Germinal center (tissue), 1 donor: Measurements from ENCODE around the gene ZNF724.
"Not testable (repeated sequence)": the region's sequence is repeated elsewhere in the genome, so short reads cannot be mapped to it uniquely, and the experiment has no call there.

Experiments
- DNase-seq: peaks from one replicate; pipeline ENCODE4 v3.0.0; 2012; ENCODE audit warnings: mixed read lengths, low spot score

The ZNF724 gene

DNA sequence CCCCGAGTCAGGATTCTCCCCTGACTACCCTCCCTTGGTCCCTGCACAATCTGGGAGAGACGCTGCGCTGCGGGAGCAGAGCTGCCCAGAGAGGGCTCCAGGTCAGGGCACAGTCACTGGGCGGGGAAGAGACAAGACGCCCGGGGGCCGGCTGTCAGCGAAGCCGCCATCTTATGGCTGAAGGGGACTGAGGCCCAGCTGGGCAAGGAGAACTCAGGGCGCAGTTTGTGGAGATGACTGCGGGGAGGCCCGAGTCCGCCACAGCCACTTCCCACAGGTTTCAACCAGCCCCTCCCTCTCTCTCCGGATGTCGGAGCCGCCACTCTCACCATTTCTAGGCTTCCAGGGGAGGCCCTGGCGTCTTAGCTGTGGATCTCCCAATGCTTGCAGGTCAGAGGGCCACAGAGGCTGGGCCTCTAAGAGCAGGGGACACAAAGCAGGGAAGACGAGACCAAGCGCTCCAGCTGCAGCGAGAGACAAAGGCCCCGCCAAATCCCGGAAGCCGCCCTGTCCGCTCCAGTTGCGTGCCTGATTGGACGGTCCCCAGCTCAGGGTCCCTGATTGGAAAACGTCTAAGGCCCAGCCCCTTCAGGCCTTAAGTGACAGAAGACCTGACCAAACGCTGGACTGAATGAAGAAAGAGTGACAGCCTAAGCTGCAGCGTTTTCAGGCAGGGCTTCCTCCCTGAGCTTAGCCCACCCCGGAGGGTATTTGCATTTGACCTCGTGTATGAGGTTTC lies at the start of gene ZNF724:
Gene ZNF724 (minus strand): TSS at position 484 of the 739 bp plus-strand sequence. CDS start 152 bp downstream, at position 332.
- DNase-seq = peak; percentile 97

DNA sequence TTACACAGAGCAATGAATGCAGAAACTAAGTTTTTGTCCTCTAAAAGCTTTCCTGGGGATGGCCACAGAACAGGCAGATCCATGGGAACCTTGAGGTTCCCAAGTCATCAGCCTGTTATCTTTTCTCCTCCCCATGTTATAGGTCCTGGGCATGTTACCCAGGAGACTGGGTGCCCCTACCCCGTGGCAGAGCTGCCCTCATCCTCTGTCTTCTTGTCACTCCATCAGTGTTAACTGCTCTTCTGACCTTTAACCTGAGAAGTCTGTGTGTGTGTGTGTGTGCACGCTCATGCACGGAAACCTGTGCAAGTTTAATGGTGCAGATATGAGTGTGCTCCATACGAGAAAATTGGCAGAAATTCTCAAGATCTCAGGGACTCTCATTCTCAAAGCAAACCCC lies 43.9 kb upstream of the ZNF724 start:
- DNase-seq = no peak

DNA sequence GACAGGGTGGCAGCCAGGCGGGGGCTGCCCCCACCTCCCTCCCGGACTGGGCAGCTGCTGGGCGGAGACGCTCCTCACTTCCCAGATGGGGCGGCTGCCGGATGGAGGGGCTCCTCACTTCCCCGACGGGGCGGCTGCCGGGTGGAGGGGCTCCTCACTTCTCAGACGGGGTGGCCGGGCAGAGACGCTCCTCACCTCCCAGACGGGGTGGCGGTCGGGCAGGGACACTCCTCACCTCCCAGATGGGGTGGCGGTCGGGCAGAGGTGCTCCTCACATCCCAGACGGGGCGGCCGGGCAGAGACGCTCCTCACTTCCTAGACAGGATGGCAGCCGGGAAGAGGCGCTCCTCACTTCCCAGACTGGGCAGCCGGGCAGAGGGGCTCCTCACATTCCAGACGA lies 39.8 kb upstream of the ZNF724 start:
- not testable (repeated sequence) for DNase-seq

DNA sequence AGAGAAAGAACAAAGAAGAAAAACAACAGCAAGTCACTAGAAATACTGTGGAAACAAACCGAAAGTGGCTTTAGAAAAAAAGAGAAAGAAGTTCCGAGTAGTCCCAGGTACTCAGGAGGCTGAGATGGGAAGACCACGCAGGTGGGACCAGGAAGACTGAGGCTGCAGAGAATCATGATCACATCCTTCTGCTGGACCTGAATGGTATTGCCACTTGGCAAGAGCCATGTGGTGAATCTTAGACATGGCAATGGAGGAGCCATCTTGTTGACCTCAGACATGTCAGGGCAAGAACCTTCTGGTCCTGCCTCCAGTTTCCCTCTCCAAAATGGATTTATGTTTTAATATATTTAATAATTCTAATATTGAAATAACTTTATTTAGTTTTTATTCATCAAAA lies 37.4 kb upstream of the ZNF724 start:
- no peak for DNase-seq

DNA sequence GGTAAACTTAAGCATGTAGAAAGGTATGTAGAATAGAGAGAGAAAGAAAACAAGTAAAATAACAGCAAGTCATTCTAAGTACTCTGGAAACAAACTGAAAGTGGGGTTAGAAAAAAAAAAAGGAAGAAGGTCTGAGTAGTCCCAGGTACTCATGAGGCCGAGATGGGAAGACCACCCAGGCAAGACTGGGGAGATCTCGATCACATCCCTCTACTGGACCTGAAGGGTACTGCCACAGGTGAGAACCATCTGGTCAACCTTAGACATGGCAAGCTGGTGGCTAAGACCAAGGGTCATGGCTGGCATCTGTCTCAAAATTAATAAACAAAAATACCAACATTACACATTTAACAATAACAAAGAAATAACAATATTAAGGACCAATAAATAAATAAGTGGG lies 36.3 kb upstream of the ZNF724 start:
- DNase-seq = no peak

DNA sequence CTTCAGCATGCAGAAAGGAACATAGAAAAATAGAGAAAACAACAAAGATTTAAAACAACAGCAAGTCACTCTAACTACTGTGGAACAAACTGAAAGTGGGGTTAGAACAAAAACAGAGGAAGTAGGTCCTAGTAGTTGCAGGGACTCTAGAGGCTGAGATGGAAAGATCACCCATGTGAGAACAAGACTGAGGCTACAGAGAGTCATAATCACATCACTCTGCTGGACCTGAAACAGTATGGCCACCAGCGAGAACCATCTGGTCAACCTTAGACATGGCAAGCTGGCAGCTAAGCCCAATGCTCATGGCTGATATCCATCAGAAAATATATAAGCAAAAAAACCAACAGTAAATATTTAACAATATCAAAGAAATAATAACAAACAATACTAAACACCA lies 35.8 kb upstream of the ZNF724 start:
- no peak for DNase-seq

DNA sequence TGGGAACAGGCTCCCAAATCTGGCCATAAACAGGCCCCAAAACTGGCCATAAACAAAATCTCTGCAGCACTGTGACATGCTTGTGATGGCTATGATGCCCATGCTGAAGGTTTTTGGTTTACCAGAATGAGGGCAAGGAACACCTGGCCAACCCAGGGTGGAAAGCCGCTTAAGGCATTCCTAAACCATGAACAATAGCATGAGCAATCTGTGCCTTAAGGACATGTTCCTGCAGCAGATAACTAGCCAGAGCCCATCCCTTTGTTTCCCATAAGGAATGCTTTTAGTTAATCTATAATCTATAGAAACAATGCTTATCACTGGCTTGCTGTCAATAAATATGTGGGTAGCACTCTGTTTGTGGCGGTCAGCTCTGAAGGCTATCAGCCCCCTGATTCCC lies 35.1 kb upstream of the ZNF724 start:
- not testable (repeated sequence) for DNase-seq

DNA sequence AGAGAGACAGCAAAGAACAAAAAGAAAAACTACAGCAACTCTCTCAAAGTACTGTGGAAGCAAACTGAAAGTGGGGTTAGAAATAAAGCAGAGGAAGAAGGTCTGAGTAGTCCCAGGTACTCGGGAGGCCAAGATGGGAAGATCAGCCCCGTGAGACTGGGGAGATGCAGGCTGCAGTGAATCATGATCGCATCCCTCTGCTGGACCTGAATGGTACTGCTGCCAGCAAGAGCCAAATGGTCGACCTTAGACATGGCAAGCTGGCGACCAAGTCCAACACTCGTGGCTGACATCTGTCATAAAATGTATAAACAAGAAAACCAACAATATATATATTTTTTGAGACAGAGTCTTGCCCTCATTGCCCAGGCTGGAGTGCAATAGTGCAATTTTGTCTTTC lies 33.7 kb upstream of the ZNF724 start:
- peak; percentile 50 for DNase-seq

DNA sequence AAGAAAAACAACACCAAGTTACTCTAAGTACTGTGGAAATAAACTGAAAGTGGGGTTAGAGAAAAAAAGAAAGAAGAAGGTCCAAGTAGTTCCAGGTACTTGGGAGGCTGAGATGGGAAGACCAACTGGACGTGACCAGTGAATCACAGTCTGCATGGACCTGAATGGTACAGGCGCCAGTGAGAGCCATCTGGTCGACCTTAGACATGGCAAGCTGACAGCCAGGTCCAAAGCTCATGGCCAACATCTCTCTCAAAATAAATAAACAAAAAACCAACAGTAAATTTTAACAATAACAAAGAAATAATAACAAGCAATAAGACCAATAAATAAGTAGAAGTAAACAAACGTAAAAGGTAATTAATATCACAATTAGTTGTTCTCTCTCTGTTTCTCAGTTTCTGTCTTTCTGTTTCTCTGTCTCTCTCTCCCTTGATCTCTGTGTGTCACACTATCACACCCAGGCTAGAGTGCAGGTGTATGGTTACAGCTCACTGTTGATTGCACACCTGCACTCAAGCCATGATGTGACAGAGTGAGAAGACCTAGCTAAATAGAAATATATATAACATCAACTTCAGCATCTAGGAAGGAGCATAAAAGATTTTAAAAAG lies 31.6 kb upstream of the ZNF724 start:
- DNase-seq = no peak

DNA sequence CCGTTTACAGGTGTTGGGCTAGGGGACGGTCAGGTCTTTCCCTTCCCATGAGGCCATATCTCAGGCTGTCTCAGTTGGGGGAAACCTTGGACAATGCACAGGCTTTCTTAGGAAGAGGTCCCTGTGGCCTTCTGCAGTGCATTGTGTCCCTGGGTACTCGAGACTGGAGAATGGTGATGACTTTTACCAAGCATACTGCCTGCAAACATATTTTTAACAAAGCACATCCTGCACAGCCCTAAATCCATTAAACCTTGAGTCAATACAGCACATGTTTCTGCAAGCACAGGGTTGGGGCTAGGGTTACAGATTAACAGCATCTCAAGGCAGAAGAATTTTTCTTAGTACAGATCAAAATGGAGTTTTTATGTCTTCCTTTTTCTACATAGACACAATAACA lies 27.9 kb upstream of the ZNF724 start:
- DNase-seq = not testable (repeated sequence)

DNA sequence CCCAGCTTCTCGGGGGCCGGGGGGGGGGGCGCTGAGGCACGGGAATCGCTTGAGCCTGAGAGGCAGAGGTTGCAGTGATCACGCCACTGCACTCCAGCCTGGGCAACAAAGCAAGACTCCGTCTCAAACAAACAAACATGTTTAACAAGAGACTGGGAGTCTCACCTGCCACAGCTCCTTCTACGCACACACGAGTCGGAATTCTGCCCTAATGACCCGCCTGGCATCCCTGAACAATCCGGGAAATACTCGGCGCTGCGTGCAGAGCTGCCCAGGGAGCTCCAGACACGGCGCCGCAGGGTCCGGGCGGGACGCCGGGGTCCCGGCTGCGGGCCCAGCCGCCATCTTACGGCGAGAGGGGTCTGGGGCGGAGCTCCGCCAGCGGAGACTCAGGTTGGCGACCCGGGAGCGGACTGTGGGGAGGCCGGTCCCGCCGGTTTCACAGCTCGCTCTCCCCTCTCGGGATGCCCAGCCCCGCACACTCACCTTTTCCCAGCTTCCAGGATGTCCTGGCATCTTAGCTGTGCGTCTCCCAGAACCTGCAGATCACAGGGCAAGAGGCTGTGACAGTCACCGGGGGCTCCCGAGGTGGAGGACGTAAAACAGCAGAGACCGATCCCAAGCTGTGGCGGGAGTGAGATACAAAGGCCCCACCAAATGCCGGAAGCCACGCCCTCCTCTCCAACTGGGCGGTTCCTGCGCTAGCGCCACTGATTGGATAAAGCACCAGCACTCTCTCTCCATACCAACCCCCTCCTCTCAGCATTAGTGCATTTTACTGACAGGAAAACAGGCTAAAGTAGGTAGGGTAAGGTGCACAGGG lies 23.6 kb upstream of the ZNF724 start:
- peak; percentile 95 for DNase-seq

DNA sequence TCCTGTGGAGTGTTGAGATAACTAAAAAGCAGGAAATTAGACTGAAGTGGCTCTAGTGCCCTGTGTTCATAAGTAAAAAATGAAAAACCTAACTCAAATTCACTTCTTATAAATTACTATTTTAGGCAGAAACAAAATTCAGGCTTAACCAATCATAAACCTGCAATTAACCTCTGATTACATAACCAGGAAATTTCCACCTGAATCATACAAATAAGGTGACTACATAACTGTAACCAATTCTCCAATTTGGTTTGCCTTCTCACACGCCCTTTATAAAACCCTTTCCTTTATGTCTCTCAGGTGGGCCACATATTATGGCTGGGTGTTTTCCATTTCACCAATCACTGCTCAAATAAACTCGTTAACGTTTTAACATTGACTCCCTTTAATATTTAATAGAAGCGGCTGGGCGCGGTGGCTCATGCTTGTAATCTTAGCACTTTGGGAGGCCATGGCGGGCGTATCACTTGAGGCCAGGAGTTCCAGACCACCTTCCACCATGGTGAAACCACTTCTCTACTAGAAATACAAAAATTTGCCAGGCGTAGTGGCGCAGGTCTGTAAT lies 22.9 kb upstream of the ZNF724 start:
- DNase-seq = no peak

DNA sequence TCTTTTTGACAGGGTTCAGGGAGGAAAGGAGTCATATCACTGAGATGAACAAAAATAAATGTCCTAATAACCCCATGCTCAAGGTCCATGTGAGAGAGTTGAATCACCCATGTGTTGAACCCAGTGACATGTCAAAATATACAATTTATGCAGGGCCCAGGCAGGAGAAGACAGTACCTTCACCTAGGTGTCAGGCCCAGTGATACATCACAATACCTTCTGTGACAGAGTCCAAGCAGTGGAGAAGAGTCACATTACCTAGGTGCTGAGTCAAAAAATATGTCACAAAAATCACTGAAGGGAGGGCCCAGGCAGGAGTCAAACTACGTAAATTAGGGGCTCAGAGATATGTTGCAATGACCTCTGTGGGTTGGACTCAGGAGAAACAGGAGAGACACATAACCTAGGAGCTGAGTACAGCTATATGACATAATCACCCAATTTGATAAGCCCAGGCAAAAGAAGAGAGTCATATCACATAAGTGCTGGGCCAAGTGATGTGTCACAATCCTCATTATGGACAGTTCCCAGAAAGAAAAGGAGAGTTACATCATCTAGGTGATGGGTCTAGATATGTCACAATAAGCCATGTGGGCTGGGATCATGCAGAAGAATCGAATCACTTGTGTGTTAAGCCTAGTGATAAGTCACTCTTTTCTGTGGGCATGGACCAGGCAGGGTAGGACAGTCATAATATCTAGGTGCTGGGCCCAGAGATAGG lies 13.8 kb upstream of the ZNF724 start:
- no peak for DNase-seq

DNA sequence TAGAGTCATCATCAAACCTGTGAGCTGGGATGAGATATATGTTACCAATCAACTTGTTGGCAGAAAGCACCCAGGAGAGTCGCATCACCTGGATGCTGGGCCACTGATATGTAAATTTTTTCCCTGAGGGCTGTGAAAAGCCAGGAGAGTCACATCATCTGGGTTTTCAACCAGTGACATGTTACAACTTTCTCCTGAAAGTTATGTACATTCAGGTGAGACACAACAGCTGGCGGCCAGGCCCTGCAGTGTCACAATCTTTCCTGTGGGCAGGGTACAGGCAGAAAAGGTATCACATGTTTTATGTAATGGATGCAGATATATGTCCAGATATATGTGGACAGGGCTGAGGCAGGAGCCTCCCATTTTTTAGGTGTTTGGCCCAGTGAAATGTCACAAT lies 13.2 kb upstream of the ZNF724 start:
- no peak for DNase-seq

DNA sequence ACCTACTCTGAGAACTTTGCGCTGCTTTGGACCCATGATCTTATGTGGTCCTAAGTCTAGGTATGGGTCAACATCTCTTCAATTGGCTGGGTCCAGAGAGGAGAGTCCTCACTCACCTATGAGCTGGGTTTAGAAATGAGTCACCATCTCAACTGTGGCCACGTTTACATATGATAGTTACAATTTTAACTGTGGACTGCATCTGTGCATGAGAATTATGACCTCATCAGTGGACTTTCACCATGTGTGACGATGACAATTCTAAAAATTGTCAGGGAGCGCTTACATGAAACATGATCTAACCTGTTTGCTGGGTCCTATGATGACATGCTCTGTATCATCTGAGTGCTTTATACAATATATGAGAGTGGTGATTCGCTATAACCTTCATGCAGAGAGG lies 12.7 kb upstream of the ZNF724 start:
- no peak for DNase-seq

DNA sequence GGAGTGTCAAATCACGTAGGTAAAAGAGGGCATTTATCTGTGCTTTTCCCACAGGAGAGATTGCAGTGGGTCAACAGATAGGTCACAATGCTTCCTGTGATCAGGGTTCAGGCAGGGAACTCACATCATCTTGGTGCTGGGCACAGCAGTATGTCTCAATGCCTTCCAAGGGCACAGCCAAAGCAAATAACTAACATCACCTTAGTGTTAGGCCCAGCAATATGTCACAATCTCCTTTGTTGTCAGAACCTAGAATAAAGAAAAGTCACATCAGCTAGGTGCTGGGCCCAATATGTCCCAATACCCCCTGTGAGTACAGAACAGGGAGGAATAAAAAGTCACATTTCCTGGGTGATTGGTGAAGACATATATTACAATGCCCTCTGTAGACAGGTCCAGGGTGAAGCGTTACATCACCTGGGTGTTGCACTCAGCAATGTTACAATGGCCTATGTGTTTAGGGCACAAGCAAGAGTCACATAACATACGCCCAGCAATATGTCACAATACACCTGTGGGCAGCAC lies 11.4 kb upstream of the ZNF724 start:
- no peak for DNase-seq

DNA sequence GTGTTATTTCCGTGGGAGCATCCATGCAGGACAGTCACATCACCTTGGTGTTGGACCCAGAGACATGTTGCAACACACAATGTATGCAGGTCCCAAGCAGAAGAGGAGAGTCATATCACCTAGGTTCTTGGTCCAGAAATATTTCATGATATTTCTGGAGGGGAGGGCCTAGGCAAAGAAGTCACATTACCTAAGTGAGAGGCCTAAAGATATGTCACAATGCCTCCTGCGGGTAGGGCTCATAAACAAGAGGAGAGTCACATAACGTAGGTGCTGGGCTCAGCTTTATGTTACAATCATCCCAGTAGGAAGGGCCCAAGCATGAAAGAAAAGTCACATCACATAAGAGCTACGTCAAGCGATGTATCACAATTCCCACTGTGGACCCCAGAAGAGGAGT lies 10.8 kb upstream of the ZNF724 start:
- no peak for DNase-seq

DNA sequence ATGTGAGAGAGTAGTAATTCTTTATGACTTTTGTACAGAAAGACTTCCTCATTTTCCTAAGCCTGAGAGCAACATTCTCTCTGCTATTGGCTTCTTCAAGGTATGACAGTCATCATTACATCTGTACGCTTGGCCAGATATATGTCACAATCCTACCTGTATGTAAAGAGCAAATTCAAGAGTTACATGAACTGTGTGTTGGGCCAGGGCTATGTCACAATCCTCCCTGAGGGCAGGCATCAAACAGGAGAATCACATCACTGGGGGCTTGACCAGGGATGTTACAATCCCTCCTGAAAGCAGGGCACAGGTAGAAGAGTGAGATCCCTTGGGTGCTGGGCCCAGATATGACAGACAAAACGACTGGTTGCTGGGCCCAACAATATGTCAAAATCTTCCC lies 9.8 kb upstream of the ZNF724 start:
- DNase-seq = no peak

DNA sequence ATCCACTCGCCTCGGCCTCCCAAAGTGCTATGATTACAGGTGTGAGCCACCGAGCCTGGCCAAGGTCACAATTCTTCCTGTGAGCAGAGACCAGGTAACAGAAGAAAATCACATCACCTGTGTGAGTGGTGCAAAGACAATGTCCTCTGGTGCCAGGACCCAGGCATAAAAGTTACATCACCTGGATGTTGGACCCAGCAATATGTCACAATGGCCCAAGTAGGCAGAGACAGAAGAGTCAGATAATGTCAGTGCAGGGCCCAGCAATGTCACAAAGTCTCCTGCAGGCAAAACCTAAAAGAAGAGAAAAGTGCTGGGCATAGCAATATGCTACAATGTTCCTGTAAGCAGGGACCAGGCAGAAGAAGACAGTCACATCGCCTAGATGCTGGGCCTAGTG lies 5.5 kb upstream of the ZNF724 start:
- DNase-seq = no peak

DNA sequence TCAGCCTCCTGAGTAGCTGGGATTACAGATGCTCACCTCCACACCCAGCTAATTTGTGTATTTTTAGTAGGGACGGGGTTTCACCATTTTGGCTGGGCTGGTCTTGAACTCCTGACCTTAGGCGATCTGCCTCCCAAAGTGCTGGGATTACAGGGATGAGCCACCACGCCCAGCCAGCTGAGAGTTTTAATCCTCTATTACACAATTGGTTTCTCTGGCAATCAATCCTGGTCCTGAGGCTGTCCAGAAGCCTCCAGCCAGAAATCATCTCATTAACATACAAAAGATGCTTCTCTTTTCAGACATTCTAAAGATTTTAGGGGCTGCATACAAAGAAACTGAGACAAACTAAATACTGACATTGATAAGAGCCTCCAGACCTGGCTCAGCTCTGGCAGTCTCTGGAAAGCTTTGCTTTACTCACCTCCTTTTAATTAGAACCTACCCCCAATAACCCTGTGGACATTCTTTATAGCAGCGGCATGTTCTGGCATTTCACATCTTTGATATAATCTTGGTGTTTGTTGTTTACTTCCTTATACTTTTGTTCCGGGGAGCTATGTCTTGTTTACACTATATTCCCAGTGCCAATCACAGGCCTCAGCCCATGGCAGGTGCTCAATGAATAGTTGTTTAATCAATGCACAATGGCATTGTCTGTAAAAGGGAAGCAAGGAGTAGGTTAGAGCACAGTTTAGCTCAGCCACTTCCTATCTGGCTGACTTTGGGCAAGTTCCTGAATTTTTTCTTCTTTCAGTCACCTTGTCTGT lies 4.1 kb upstream of the ZNF724 start:
- no peak for DNase-seq

DNA sequence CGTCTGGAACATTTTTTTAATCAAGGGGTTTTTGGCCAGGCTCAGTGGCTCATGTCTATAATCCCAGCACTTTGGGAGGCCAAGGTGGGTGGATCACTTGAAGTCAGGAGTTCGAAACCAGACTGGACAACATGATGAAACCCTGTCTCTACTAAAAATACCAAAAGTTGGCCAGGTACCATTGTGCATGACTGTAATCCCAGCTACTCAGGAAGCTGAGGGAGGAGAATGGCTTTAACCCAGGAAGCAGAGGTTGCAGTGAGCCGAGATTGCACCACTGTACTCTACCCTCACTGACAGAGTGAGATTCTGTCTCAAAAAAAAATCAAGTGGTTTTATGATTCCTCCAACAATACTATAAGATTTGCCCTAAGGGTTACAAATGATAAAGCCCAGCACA lies 3.1 kb upstream of the ZNF724 start:
- not testable (repeated sequence) for DNase-seq
